ENCODE data around the gene ANKRD12. TPM values are rescaled to one million over a fixed set of nuclear protein-coding genes. Genes with fewer than 3 reads are reported as not detected.

ANKRD12 gene
- total RNA-seq, 6 experiments from 2014 or later: 26.5 to 31.3 (median 29.8) TPM

DNA sequence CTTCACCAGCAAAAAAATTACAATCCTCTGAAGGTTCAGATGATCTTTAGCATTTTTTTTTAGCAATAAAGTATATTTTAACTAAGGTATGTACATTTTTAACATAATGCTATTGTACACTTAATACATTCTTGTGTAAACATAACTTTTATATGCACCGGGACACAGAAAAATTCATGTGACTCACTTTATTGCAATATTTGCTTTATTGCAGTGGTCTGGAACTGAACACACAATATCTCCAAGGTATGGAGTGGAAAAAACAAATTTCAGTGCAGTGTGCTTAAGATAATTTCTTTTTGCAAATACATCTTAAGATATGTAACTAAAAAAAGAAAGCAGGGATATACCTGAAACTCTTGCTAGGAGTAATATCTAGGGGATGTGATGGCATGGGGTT, 192.9 kb downstream of the ANKRD12 start:
- Mint-ChIP-seq H3K4me1 (ENCODE audit: low read depth) (peaks cover 22% of the 10 kb centered on the region), H3K36me3 (ENCODE audit: low read depth) (peaks cover 10% of the 10 kb centered on the region; the same call in 1 of the 2 replicates), H3K4me3 (no peak overlapping the region), H3K27ac (no peak overlapping the region), H3K9me3 (0 out of 2 replicates have a peak, but pooled peaks cover 8% of the 10 kb centered on the region), H3K27me3 (ENCODE audit: insufficient read depth) (no peaks in the 10 kb centered on the region; the same call in 1 of the 2 replicates)
- TF ChIP-seq, protein P1, sequence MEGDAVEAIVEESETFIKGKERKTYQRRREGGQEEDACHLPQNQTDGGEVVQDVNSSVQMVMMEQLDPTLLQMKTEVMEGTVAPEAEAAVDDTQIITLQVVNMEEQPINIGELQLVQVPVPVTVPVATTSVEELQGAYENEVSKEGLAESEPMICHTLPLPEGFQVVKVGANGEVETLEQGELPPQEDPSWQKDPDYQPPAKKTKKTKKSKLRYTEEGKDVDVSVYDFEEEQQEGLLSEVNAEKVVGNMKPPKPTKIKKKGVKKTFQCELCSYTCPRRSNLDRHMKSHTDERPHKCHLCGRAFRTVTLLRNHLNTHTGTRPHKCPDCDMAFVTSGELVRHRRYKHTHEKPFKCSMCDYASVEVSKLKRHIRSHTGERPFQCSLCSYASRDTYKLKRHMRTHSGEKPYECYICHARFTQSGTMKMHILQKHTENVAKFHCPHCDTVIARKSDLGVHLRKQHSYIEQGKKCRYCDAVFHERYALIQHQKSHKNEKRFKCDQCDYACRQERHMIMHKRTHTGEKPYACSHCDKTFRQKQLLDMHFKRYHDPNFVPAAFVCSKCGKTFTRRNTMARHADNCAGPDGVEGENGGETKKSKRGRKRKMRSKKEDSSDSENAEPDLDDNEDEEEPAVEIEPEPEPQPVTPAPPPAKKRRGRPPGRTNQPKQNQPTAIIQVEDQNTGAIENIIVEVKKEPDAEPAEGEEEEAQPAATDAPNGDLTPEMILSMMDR (IDR thresholded peaks at IDR 0.05): no peak
- no peak for DNase-seq

DNA sequence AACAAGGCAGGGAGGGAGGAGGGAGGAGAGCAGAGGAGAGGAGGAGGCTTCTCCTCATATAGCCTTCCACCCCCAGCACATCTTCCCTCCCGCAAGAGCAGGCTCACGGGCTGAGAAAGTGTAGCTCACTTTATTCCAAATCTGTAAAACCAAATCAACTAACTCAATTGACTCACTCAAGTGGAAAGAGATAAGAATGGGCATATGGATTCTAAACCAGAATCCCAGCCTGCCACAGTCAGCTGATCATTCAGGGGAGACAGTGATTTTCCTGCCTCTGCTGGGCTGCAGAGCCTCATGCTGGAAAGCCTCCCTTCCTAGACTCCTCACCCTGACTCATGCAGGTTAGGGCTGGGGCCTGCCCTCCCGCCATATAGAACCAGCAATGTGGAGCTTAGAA, 193.8 kb downstream of the ANKRD12 start:
- TF ChIP-seq, protein P1 (IDR thresholded peaks at IDR 0.05): no peak

DNA sequence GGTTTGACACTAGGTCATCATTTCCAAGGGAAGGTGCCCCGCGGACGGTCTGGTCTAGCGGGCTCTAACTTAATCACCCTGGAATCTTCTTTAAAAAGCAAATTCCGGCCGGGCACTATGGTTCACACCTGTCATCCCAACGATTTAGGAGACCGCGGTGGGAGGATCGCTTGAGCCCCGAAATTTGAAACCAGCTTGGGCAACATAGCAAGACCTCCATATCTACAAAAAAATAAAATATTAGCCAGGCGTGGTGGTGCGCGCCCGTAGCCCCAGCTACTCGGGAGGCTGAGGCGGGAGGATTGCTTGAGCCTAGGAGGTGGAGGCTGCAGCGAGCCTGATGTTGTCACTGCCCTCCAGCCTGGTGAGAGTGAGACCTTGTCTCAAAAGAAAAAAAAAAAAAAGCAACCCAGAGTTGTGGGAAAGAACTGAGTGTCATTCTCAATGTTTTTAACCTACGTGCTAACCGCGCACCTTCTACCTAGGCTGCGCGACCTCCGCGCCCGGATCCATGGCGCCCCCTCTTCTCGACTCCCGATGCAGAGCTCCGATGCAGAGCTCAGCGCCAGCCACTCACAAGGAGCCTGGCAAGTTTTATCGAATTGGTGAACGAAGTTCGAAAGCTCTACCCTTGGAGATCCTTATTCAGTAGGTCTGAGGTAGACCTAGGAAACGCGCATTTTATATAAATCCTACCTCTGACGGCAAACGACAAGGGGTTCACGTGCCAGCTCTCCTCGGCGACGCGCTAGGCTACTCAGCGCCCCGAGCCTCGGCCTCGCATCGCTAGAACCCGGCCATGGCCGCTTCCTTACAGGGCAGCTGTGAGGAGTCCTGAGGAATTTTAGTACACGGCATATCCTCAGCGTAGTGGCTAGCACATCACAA, 197.1 kb downstream of the ANKRD12 start:
- no peak for DNase-seq

More for the DNA sequence above, 193.8 kb downstream of the ANKRD12 start:
- DNase-seq: no peak
- H3K4me1 Mint-ChIP-seq (ENCODE audit: low read depth): peaks cover 20% of the 10 kb centered on the region
- H3K36me3 Mint-ChIP-seq (ENCODE audit: low read depth): peaks cover 10% of the 10 kb centered on the region; the same call in 1 of the 2 replicates
- H3K4me3 Mint-ChIP-seq: no peak overlapping the region
- no peaks in the 10 kb centered on the region; the same call in 1 of the 2 replicates for H3K27me3 Mint-ChIP-seq (ENCODE audit: insufficient read depth)
- H3K9me3 Mint-ChIP-seq: 0 out of 2 replicates have a peak, but pooled peaks cover 8% of the 10 kb centered on the region
- H3K27ac Mint-ChIP-seq: no peak overlapping the region

DNA sequence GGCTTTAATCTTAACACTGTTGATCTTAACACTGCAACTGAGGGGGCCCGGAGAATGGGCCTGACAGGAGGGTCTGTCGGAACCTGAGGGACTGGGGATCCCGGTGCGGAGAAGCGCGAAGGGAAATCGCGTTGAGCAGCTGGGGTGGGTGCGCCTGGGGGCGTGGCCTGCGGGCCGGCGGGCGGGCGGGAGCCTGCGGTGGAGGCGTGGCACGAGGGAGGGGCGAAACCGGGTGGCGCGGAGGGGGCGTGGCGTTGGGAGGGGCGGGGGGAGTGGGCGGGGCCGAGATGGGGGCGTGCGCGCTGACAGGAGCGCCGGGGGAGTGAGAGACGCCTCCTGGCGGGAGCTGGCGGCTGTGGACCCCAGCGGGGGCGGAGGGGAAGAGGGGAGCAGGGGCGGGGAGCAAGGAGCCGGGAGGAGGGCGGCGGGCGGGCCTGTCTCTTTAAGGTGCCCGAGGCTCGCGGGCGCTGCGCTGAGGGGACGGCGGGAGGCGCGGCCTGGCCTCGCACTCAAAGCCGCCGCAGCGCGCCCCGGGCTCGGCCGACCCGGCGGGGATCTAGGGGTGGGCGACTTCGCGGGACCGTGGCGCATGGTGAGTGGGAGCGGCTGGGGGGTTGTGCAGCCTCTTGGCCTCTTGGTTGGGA, 197.9 kb downstream of the ANKRD12 start, which contains the start of gene TWSG1:
TWSG1 (plus strand) TSS at position 445 of the 644 bp plus-strand sequence. CDS start 2,457 bp downstream, outside the sequence.
- Mint-ChIP-seq H3K27me3 (ENCODE audit: insufficient read depth) (no peaks in the 10 kb centered on the region; the same call in 1 of the 2 replicates), H3K27ac (peak within 1 kb of the TSS; percentile 89), H3K4me3 (peak within 1 kb of the TSS; percentile 97), H3K36me3 (ENCODE audit: low read depth) (peaks cover 16% of the 10 kb centered on the region; the same call in 1 of the 2 replicates), H3K9me3 (0 out of 2 replicates have a peak, but pooled peaks cover 4% of the 10 kb centered on the region), H3K4me1 (ENCODE audit: low read depth) (peaks cover 28% of the 10 kb centered on the region)
- TF ChIP-seq, protein P1 (IDR thresholded peaks at IDR 0.05): peak; percentile 69; the same call in 1 of the 2 replicates
- peak; percentile 90 for DNase-seq

More for the DNA sequence above, 197.1 kb downstream of the ANKRD12 start:
- 0 out of 2 replicates have a peak, but pooled peaks cover 4% of the 10 kb centered on the region for H3K9me3 Mint-ChIP-seq
- TF ChIP-seq, protein P1 (IDR thresholded peaks at IDR 0.05): no peak
- peak overlapping the region; percentile 93 for H3K4me3 Mint-ChIP-seq
- no peaks in the 10 kb centered on the region; the same call in 1 of the 2 replicates for H3K27me3 Mint-ChIP-seq (ENCODE audit: insufficient read depth)
- H3K36me3 Mint-ChIP-seq (ENCODE audit: low read depth): peaks cover 15% of the 10 kb centered on the region; the same call in 1 of the 2 replicates
- H3K27ac Mint-ChIP-seq: peak overlapping the region; percentile 81
- peaks cover 36% of the 10 kb centered on the region for H3K4me1 Mint-ChIP-seq (ENCODE audit: low read depth)

DNA sequence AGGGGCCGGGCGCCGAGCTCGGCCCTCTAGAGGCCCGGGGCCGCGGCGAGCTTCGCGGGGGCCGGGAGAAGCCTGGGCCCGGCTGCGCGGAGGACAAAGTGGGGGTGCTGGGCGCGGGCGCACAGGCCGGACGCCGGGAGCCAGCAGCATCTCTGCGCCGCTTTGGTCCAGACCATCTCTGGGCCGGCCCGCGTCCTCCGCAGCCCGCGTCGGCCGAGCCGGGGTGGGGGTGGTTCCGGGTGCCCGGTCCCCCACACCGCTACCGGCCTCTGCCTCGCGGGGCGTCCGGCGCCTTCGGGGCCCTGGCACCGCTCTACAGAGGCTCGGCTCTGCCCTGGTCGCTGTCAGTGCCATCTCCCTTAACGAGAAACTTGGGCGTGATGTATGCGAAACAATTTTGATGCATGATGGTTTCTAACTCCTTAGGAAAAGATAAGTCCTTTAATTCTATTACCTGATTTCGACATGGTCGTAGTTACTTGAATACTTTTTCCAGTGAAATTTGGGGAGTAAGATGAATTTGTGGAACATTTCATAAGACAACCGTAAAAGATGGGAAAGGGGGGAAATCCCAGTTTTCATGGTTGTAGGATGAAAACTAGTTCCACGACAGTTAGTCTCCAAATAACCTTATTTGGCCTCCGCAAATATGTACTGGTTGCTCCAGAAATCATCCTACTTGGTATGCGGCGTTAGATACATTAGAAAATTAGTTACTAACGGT, 198.6 kb downstream of the ANKRD12 start:
- Mint-ChIP-seq H3K4me1 (ENCODE audit: low read depth) (peaks cover 26% of the 10 kb centered on the region), H3K27ac (peak overlapping the region; percentile 89), H3K9me3 (0 out of 2 replicates have a peak, but pooled peaks cover 4% of the 10 kb centered on the region), H3K4me3 (peak overlapping the region; percentile 97), H3K27me3 (ENCODE audit: insufficient read depth) (no peaks in the 10 kb centered on the region; the same call in 1 of the 2 replicates), H3K36me3 (ENCODE audit: low read depth) (peaks cover 16% of the 10 kb centered on the region; the same call in 1 of the 2 replicates)
- TF ChIP-seq, protein P1 (IDR thresholded peaks at IDR 0.05): peak; percentile 61
- DNase-seq: peak; percentile 22
